Liver (tissue), 9 donors: ENCODE measurements around the gene ZNF423. TPM values are rescaled to one million over a fixed set of nuclear protein-coding genes. Genes with fewer than 3 reads are reported as not detected.

Experiments
- DNase-seq: peaks from one replicate; pipeline ENCODE4 v3.0.0-alpha.2; 2017; ENCODE audit warnings: low spot score
- H3K27ac ChIP-seq, 2 donors: one replicate each; pipeline ENCODE4 v1.7.0; 2013; ENCODE audit warnings: inconsistent platforms in 2 of 2, low read length in 2 of 2, control low read depth in 1 of 2, low read depth in 1 of 2, mild to moderate bottlenecking in 1 of 2
- H3K27me3 ChIP-seq, 4 donors: one replicate each; pipeline versions ENCODE4 v1.6.1 to v1.7.0; 2013; ENCODE audit warnings: low read length in 3 of 4, inconsistent platforms in 1 of 4, mild to moderate bottlenecking in 1 of 4, moderate library complexity in 1 of 4; ENCODE audit not compliant: control insufficient read depth in 4 of 4, insufficient read depth in 4 of 4
- H3K36me3 ChIP-seq, 4 donors: one replicate each; pipeline versions ENCODE4 v1.6.1 to v1.7.0; 2013; ENCODE audit warnings: low read length in 3 of 4, mild to moderate bottlenecking in 3 of 4, low read depth in 1 of 4, moderate library complexity in 1 of 4; ENCODE audit not compliant: control insufficient read depth in 4 of 4, insufficient read depth in 3 of 4
- H3K4me1 ChIP-seq, 4 donors: one replicate each; pipeline versions ENCODE4 v1.6.1 to v1.7.0; 2013; ENCODE audit warnings: low read length in 3 of 4, mild to moderate bottlenecking in 3 of 4, moderate library complexity in 1 of 4; ENCODE audit not compliant: control insufficient read depth in 4 of 4, insufficient read depth in 4 of 4
- H3K4me3 ChIP-seq, 3 donors: one replicate each; pipeline versions ENCODE4 v1.6.1 to v1.7.0; 2013; ENCODE audit warnings: low read length in 3 of 3, control low read depth in 1 of 3, low read depth in 1 of 3, mild to moderate bottlenecking in 1 of 3
- H3K9ac ChIP-seq, 2 donors: one replicate each; pipeline ENCODE4 v1.7.0; 2013; ENCODE audit warnings: low read length in 2 of 2, mild to moderate bottlenecking in 2 of 2, moderate library complexity in 2 of 2, control low read depth in 1 of 2, low read depth in 1 of 2
- H3K9me3 ChIP-seq, 4 donors: one replicate each; pipeline versions ENCODE4 v1.6.1 to v1.7.0; 2013; ENCODE audit warnings: low read length in 3 of 4; ENCODE audit not compliant: control insufficient read depth in 4 of 4
- FOXA1 ChIP-seq: IDR thresholded peaks from 2 replicates; pipeline ENCODE4 v1.6.1; 2016; ENCODE audit warnings: antibody characterized with exemption
- FOXA2 ChIP-seq: IDR thresholded peaks from 2 replicates; pipeline ENCODE4 v1.6.1; 2016; ENCODE audit warnings: antibody characterized with exemption
- GABPA ChIP-seq, 2 donors: IDR thresholded peaks in 1 of 2; conservative IDR thresholded peaks in 1 of 2; 2 replicates each; pipeline ENCODE4 v1.6.1; 2016; ENCODE audit warnings: antibody characterized with exemption in 2 of 2, mild to moderate bottlenecking in 1 of 2, moderate library complexity in 1 of 2
- HNF4A ChIP-seq, 2 donors: conservative IDR thresholded peaks; 2 replicates each; pipeline ENCODE4 v1.6.1; 2016; ENCODE audit warnings: antibody characterized with exemption in 2 of 2, mild to moderate bottlenecking in 2 of 2
- HNF4G ChIP-seq: IDR thresholded peaks from 2 replicates; pipeline ENCODE4 v1.6.1; 2016; ENCODE audit warnings: antibody characterized with exemption
- JUND ChIP-seq, 2 donors: IDR thresholded peaks; 2 replicates each; pipeline ENCODE4 v1.6.1; 2016; ENCODE audit warnings: antibody characterized with exemption in 2 of 2
- NR2F2 ChIP-seq: IDR thresholded peaks from 2 replicates; pipeline ENCODE4 v1.6.1; 2016; ENCODE audit warnings: antibody characterized with exemption
- RAD21 ChIP-seq, 2 donors: IDR thresholded peaks; 2 replicates each; pipeline ENCODE4 v1.6.1; 2016; ENCODE audit warnings: antibody characterized with exemption in 2 of 2, mild to moderate bottlenecking in 2 of 2
- REST ChIP-seq: IDR thresholded peaks from 2 replicates; pipeline ENCODE4 v1.6.1; 2016; ENCODE audit warnings: antibody characterized with exemption, mild to moderate bottlenecking
- RXRA ChIP-seq, 2 donors: IDR thresholded peaks; 2 replicates each; pipeline ENCODE4 v1.6.1; 2017 to 2018; ENCODE audit warnings: antibody characterized with exemption in 2 of 2, mild to moderate bottlenecking in 1 of 2
- SP1 ChIP-seq: IDR thresholded peaks from 2 replicates; pipeline ENCODE4 v1.6.1; 2018; ENCODE audit warnings: antibody characterized with exemption, mild to moderate bottlenecking
- TAF1 ChIP-seq: conservative IDR thresholded peaks from 2 replicates; pipeline ENCODE4 v1.6.1; 2016; ENCODE audit warnings: antibody characterized with exemption, mild to moderate bottlenecking
- YY1 ChIP-seq: IDR thresholded peaks from 2 replicates; pipeline ENCODE4 v1.6.1; 2016; ENCODE audit warnings: antibody characterized with exemption, mild to moderate bottlenecking
- ZBTB33 ChIP-seq: IDR thresholded peaks from 2 replicates; pipeline ENCODE4 v1.6.1; 2016; ENCODE audit warnings: antibody characterized with exemption
- WGBS: extraction: QIAGEN DNeasy Blood & Tissue Kit; methylation state at CpG from one replicate; pipeline ENCODE4 v1.1.7; 2013; 5-methylcytosine and 5-hydroxymethylcytosine counted together
- polyA plus RNA-seq, 2 donors: library from polyadenylated mRNA; stranded (reverse) in 1 of 2; unstranded in 1 of 2; fragments of 200-250 nt in 1 of 2; fragments of >200 nt in 1 of 2; fragmentation: Nextera tagmentation in 1 of 2; extraction: Ambion mirVana in 1 of 2; gene quantifications; one replicate each; pipeline versions ENCODE4 v1.2.1 to v1.2.3, GENCODE V29; 2013 to 2015
- total RNA-seq, 2 donors: library from RNA; depleted of rRNA; stranded (reverse); fragments of >200 nt; gene quantifications; one replicate each; pipeline ENCODE4 v1.2.3, GENCODE V29; 2014
- TF ChIP-seq, protein P1 (sequence below): IDR thresholded peaks from 2 replicates; pipeline ENCODE4 v1.6.1; 2016; ENCODE audit warnings: antibody characterized with exemption
- TF ChIP-seq, protein P2 (sequence below): IDR thresholded peaks from 2 replicates; pipeline ENCODE4 v1.6.1; 2016; ENCODE audit warnings: antibody characterized with exemption
- donor health status: healthy.
- donor health status: healthy.
- donor health status: healthy.
- donor health status: healthy.
- donor health status: healthy.

The ZNF423 gene
- total and polyA plus RNA-seq, 4 donors, result 0.24 to 1.6 (median 0.39) TPM

- Histone ChIP-seq H3K4me1 (no peaks in the 10 kb centered on the region), H3K36me3 (no peaks in the 10 kb centered on the region), H3K27me3 (no peaks in the 10 kb centered on the region), H3K4me3 (no peak overlapping the region), H3K9ac (no peak overlapping the region), H3K27ac (no peak overlapping the region), H3K9me3 (no peaks in the 10 kb centered on the region)
- no peak for DNase-seq
- 83% methylated on average over 13 of the region's 13 CpGs for WGBS
- TF ChIP-seq YY1 (no peak), HNF4G (no peak), FOXA2 (no peak), NR2F2 (no peak), REST (no peak), JUND (IDR thresholded peaks at IDR 0.05) (no peak), RAD21 (IDR thresholded peaks at IDR 0.05) (no peak), SP1 (no peak), RXRA (IDR thresholded peaks at IDR 0.05) (no peak), FOXA1 (no peak), GABPA (IDR thresholded peaks at IDR 0.05 in 1 of 2, conservative IDR thresholded peaks at IDR 0.05 in 1 of 2) (no peak)
- TF ChIP-seq, protein P1, sequence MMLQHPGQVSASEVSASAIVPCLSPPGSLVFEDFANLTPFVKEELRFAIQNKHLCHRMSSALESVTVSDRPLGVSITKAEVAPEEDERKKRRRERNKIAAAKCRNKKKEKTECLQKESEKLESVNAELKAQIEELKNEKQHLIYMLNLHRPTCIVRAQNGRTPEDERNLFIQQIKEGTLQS, result no peak
- TF ChIP-seq, protein P2, sequence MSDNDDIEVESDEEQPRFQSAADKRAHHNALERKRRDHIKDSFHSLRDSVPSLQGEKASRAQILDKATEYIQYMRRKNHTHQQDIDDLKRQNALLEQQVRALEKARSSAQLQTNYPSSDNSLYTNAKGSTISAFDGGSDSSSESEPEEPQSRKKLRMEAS, result no peak
These were observed 44.1 kb downstream of the ZNF423 start for GRCh38 chr16:49811644-49812334.

- H3K9me3 ChIP-seq, result no peaks in the 10 kb centered on the region
- TF ChIP-seq NR2F2, result no peak
- TF ChIP-seq HNF4A (conservative IDR thresholded peaks at IDR 0.05), result no peak
- no peak for TF ChIP-seq HNF4G
- TF ChIP-seq TAF1, result no peak
- TF ChIP-seq JUND (IDR thresholded peaks at IDR 0.05), result no peak
- TF ChIP-seq, protein P2, result no peak
- TF ChIP-seq RAD21 (IDR thresholded peaks at IDR 0.05), result no peak
- no peak for TF ChIP-seq REST
- no peak for TF ChIP-seq RXRA (IDR thresholded peaks at IDR 0.05)
- TF ChIP-seq GABPA (IDR thresholded peaks at IDR 0.05 in 1 of 2, conservative IDR thresholded peaks at IDR 0.05 in 1 of 2), result no peak
- TF ChIP-seq FOXA1, result no peak
- TF ChIP-seq YY1, result no peak
- no peak for TF ChIP-seq ZBTB33
- TF ChIP-seq, protein P1, result no peak
- no peaks in the 10 kb centered on the region for H3K27me3 ChIP-seq
- H3K36me3 ChIP-seq, result no peaks in the 10 kb centered on the region
- H3K4me1 ChIP-seq, result no peaks in the 10 kb centered on the region
- no peak overlapping the region for H3K27ac ChIP-seq
- H3K4me3 ChIP-seq, result no peak overlapping the region
- 84% methylated on average over 9 of the region's 9 CpGs for WGBS
- no peak overlapping the region for H3K9ac ChIP-seq
- no peak for DNase-seq
These were observed 45.1 kb downstream of the ZNF423 start for GRCh38 chr16:49810831-49811230.
